ENCODE data around the gene NIT2. TPM values are rescaled to one million over a fixed set of nuclear protein-coding genes. Genes with fewer than 3 reads are reported as not detected.

NIT2 gene
- total RNA-seq, 4 donors from 2014 or later = 13.5 to 45.2 (median 24.2) TPM

DNA sequence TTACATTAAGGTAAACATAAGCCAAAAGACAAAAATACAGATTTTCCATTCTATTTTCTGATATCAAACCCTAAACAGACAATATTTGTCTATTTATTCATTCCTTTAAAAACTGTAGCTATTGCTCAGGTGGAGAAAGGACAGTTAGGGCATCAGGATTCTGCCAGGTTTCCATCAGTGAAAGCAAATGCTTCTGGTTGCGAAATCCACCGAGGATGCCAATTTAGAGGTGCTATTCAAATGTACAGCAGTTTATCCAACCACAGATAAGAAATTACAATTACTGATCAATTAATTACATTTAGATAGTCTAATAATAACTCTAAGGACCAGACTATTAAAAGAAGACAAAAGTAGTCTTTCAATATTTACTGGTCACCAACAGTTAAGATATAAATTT, 62.4 kb downstream of the NIT2 start:
- TF ChIP-seq POLR2A (IDR thresholded peaks at IDR 0.05) = no peak
- TF ChIP-seq, protein P1, sequence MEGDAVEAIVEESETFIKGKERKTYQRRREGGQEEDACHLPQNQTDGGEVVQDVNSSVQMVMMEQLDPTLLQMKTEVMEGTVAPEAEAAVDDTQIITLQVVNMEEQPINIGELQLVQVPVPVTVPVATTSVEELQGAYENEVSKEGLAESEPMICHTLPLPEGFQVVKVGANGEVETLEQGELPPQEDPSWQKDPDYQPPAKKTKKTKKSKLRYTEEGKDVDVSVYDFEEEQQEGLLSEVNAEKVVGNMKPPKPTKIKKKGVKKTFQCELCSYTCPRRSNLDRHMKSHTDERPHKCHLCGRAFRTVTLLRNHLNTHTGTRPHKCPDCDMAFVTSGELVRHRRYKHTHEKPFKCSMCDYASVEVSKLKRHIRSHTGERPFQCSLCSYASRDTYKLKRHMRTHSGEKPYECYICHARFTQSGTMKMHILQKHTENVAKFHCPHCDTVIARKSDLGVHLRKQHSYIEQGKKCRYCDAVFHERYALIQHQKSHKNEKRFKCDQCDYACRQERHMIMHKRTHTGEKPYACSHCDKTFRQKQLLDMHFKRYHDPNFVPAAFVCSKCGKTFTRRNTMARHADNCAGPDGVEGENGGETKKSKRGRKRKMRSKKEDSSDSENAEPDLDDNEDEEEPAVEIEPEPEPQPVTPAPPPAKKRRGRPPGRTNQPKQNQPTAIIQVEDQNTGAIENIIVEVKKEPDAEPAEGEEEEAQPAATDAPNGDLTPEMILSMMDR (IDR thresholded peaks at IDR 0.05 in 4 of 5, conservative IDR thresholded peaks at IDR 0.05 in 1 of 5) = no peak
- H3K27ac ChIP-seq = peak overlapping the region in 3 of 4 donors; percentile 26 to 97 (median 44)

GRCh38 chr3:100399341-100400071, 64.9 kb downstream of the NIT2 start:
- Histone ChIP-seq H3K4me1 (peaks cover 60 to 61% of the 10 kb centered on the region in 2 donors), H3K36me3 (no peaks in the 10 kb centered on the region), H3K9me3 (no peaks in the 10 kb centered on the region), H3K27ac (peak overlapping the region; percentile 84 to 99 (median 97)), H3K27me3 (no peaks in the 10 kb centered on the region), H3K4me3 (peak overlapping the region; percentile 84 to 96 (median 92))
- in situ Hi-C loops (cut with MboI; ENCODE audit: low sequenced_read_pairs in 4 of 4) (no loop called here), intact Hi-C loops (cut with DNase I; ENCODE audit: low total_unique reads) (loop anchor here (2.0 to 5.0 kb wide), 3 partner anchors 93 to 582 kb away; partner anchors contain the start of genes CMSS1, TFG and TMEM45A)
- TF ChIP-seq, protein P1 (IDR thresholded peaks at IDR 0.05 in 4 of 5, conservative IDR thresholded peaks at IDR 0.05 in 1 of 5) = no peak
- TF ChIP-seq POLR2A (IDR thresholded peaks at IDR 0.05) = no peak
- ATAC-seq (no peak), DNase-seq (no peak)

More for the DNA sequence above, 62.4 kb downstream of the NIT2 start:
- H3K36me3 ChIP-seq = no peaks in the 10 kb centered on the region
- H3K9me3 ChIP-seq = no peaks in the 10 kb centered on the region
- intact Hi-C loops (cut with DNase I; ENCODE audit: low total_unique reads) = no loop called here
- no peak overlapping the region for H3K4me3 ChIP-seq
- DNase-seq (peak; percentile 25 to 58), ATAC-seq (no peak)
- in situ Hi-C loops (cut with MboI; ENCODE audit: low sequenced_read_pairs in 4 of 4) = no loop called here
- peaks cover 46 to 48% of the 10 kb centered on the region in 2 donors for H3K4me1 ChIP-seq
- no peaks in the 10 kb centered on the region for H3K27me3 ChIP-seq

GRCh38 chr3:100400419-100400779, 65.8 kb downstream of the NIT2 start:
- Histone ChIP-seq H3K4me3 (peak overlapping the region; percentile 84 to 96 (median 92)), H3K27ac (peak overlapping the region; percentile 84 to 99 (median 97)), H3K36me3 (no peaks in the 10 kb centered on the region), H3K9me3 (no peaks in the 10 kb centered on the region), H3K27me3 (no peaks in the 10 kb centered on the region), H3K4me1 (peaks cover 60 to 61% of the 10 kb centered on the region in 2 donors)
- TF ChIP-seq, protein P1 (IDR thresholded peaks at IDR 0.05 in 4 of 5, conservative IDR thresholded peaks at IDR 0.05 in 1 of 5) = no peak
- DNase-seq = peak in 1 of 2 donors; percentile 18
- peak in 1 of 2 donors; percentile 6 for ATAC-seq
- in situ Hi-C loops (cut with MboI; ENCODE audit: low sequenced_read_pairs in 4 of 4) = no loop called here
- intact Hi-C loops (cut with DNase I; ENCODE audit: low total_unique reads) = loop anchor here (2.0 to 5.0 kb wide), 3 partner anchors 92 to 583 kb away; partner anchors contain the start of genes CMSS1, TFG and TMEM45A

DNA sequence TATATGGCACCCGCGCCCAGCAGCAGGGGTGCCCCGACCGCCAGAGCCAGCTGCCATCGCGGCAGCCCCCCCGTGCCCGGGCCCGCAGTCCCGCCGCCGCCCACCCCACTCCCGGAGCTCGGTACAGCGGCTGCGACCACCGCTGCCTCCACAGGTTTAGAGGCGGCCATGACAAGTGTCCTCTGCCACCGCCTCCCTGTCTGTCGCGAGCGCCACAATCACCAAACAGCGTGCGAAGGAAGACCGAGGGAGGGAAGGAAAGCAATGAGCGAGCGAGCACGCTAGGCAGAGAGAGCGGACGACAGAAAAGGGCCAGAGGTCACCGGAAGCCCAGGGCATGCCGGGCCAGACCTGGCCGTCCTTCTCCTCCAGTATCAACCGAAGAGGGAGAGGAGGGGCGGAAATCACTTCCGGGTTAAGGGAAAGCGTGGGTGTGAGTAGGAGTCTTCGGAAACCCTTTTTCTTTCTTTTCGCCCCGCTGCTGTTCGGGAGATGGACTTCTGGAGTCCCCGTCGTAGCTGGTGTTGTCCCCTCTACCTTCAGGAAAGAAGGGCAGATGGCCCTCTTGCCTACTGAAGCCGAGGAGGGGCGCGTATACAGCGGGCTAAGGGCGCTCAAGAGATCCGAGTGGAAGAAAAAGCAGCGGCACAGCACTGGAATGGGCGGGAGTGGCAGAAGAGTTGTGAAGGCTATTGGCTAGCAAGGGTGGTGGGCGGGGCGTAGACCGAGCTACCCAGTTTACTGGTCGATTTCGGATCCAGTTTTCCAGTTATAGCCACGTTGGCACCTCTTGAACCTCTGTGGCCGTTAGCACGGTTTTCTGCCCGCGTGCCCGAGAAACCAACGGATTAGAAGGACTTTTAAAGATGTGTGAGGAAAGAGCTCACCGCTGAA, 66.5 kb downstream of the NIT2 start, which contains the start of the genes LNP1 and TOMM70:
TSS of gene LNP1 (plus strand) at position 760 of the 894 bp plus-strand sequence. CDS start 28,191 bp downstream, outside the sequence.
TSS of gene TOMM70 (minus strand) at position 310 of the 894 bp plus-strand sequence. CDS start at position 170, 140 bp downstream.
- ATAC-seq (peak; percentile 95 to 97), DNase-seq (peak; percentile 97 to 98)
- Histone ChIP-seq H3K27me3 (no peaks in the 10 kb centered on the region), H3K9me3 (no peaks in the 10 kb centered on the region), H3K27ac (peak within 1 kb of the TSS; percentile 84 to 99 (median 97)), H3K4me3 (peak within 1 kb of the TSS; percentile 84 to 96 (median 92)), H3K36me3 (no peaks in the 10 kb centered on the region), H3K4me1 (peaks cover 53 to 57% of the 10 kb centered on the region in 2 donors)
- TF ChIP-seq, protein P1 (IDR thresholded peaks at IDR 0.05 in 4 of 5, conservative IDR thresholded peaks at IDR 0.05 in 1 of 5) = no peak
- peak; percentile 47 to 81 for TF ChIP-seq POLR2A (IDR thresholded peaks at IDR 0.05)
- intact Hi-C loops (cut with DNase I; ENCODE audit: low total_unique reads) = loop anchor here (1.0 to 5.0 kb wide), 4 partner anchors 67 to 584 kb away; partner anchors contain the start of genes CMSS1, NIT2, TFG and TMEM45A
- in situ Hi-C loops (cut with MboI; ENCODE audit: low sequenced_read_pairs in 4 of 4) = no loop called here
